Measurements from ENCODE around the gene PPIL4. TPM values are rescaled to one million over a fixed set of nuclear protein-coding genes. Genes with fewer than 3 reads are reported as not detected.

The PPIL4 gene
- total and polyA plus RNA-seq, 2 of the 13 experiments (the other 11 are each of a cell fraction or from before 2014, with no cell fraction given): 5.5 to 46.0 TPM

DNA sequence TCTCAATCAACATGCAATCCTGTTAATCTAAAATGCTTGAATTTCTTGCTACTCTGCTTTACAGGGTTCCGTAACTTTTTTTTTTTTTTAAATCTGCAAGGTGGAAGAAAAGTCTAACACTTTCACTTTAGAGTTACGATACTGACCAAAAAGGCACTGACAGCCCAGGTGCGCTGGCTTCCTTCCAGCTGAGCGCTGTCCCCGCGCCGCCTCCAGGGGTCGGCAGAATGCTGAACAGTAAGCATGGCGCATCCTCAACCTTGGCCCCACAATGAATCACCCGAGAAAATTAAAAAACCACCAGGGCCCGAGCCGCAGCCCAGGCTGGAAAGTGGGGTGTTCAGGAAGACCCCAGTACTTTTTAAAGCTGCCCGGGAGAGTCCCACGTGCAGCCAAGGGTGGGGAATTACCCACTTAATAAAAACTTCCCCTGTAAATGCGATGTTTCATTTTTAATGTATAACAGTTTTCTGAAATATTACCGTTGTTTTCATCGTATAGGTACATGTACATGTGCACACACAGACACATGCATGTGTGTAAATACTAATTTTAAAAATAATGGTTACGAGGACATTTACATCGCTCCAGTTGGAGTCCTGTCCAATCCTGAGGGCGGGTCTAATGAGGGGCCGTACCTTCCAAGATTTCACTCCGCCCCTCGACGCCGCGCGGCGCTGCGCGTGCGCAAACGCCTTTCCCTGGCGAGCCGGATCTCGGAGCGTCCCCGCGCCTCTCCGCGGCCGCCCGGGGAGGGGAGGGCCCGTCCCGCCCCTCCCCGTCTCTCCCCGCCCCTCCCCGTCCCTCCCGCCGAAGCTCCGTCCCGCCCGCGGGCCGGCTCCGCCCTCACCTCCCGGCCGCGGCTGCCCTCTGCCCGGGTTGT lies 19.9 kb upstream of the PPIL4 start, which contains the start of gene GINM1 (continued):
- TF ChIP-seq, protein P1, sequence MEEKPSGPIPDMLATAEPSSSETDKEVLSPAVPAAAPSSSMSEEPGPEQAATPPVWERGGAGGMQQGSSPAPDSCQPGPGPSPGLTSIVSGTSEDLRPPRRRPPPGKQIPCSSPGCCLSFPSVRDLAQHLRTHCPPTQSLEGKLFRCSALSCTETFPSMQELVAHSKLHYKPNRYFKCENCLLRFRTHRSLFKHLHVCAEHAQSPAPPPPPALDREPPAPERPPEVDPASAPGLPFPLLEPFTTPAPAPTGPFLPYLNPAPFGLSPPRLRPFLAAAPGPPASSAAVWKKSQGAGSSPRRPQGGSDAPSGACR (CRISPR knock-in tag; IDR thresholded peaks at IDR 0.05): no peak; the same call in 1 of the 2 replicates
- TF ChIP-seq ZNF451 (CRISPR knock-in tag; IDR thresholded peaks at IDR 0.05) (no peak), ZBTB1 (CRISPR knock-in tag; IDR thresholded peaks at IDR 0.05; ENCODE audit: borderline replicate concordance) (no peak), ATF1 (CRISPR knock-in tag; IDR thresholded peaks at IDR 0.05) (no peak), ZMYM3 (CRISPR knock-in tag; IDR thresholded peaks at IDR 0.05) (peak; percentile 57; the same call in 1 of the 2 replicates), SALL2 (CRISPR knock-in tag; IDR thresholded peaks at IDR 0.05) (0 out of 2 replicates have a peak, but pooled peaks have one; percentile 38), SRSF1 (optimal IDR thresholded peaks at IDR 0.05; ENCODE audit: low read depth, low read length) (no peak), ZBTB20 (CRISPR knock-in tag; IDR thresholded peaks at IDR 0.05; ENCODE audit: borderline replicate concordance, low read depth) (peak; percentile 70; the same call in 1 of the 2 replicates), RNF2 (conservative IDR thresholded peaks at IDR 0.05; ENCODE audit: low read depth) (no peak), YY1 (IDR thresholded peaks at IDR 0.05; ENCODE audit: insufficient read depth, insufficient replicate concordance, low read depth, low read length) (peak; percentile 87), NKX3-1 (CRISPR knock-in tag; IDR thresholded peaks at IDR 0.05) (0 out of 2 replicates have a peak, but pooled peaks have one; percentile 31), ISL2 (CRISPR knock-in tag; IDR thresholded peaks at IDR 0.05) (peak; percentile 34; the same call in 1 of the 2 replicates), ZNF136 (CRISPR knock-in tag; IDR thresholded peaks at IDR 0.05; ENCODE audit: low read depth) (no peak), ZNF101 (CRISPR knock-in tag; IDR thresholded peaks at IDR 0.05; ENCODE audit: borderline replicate concordance, low read depth) (no peak), ZNF350 (CRISPR knock-in tag; IDR thresholded peaks at IDR 0.05; ENCODE audit: borderline replicate concordance, low read depth) (peak; percentile 63; the same call in 1 of the 2 replicates), ZFP36L1 (CRISPR knock-in tag; IDR thresholded peaks at IDR 0.05) (peak; percentile 66; the same call in 1 of the 2 replicates)
- TF ChIP-seq, protein P2, sequence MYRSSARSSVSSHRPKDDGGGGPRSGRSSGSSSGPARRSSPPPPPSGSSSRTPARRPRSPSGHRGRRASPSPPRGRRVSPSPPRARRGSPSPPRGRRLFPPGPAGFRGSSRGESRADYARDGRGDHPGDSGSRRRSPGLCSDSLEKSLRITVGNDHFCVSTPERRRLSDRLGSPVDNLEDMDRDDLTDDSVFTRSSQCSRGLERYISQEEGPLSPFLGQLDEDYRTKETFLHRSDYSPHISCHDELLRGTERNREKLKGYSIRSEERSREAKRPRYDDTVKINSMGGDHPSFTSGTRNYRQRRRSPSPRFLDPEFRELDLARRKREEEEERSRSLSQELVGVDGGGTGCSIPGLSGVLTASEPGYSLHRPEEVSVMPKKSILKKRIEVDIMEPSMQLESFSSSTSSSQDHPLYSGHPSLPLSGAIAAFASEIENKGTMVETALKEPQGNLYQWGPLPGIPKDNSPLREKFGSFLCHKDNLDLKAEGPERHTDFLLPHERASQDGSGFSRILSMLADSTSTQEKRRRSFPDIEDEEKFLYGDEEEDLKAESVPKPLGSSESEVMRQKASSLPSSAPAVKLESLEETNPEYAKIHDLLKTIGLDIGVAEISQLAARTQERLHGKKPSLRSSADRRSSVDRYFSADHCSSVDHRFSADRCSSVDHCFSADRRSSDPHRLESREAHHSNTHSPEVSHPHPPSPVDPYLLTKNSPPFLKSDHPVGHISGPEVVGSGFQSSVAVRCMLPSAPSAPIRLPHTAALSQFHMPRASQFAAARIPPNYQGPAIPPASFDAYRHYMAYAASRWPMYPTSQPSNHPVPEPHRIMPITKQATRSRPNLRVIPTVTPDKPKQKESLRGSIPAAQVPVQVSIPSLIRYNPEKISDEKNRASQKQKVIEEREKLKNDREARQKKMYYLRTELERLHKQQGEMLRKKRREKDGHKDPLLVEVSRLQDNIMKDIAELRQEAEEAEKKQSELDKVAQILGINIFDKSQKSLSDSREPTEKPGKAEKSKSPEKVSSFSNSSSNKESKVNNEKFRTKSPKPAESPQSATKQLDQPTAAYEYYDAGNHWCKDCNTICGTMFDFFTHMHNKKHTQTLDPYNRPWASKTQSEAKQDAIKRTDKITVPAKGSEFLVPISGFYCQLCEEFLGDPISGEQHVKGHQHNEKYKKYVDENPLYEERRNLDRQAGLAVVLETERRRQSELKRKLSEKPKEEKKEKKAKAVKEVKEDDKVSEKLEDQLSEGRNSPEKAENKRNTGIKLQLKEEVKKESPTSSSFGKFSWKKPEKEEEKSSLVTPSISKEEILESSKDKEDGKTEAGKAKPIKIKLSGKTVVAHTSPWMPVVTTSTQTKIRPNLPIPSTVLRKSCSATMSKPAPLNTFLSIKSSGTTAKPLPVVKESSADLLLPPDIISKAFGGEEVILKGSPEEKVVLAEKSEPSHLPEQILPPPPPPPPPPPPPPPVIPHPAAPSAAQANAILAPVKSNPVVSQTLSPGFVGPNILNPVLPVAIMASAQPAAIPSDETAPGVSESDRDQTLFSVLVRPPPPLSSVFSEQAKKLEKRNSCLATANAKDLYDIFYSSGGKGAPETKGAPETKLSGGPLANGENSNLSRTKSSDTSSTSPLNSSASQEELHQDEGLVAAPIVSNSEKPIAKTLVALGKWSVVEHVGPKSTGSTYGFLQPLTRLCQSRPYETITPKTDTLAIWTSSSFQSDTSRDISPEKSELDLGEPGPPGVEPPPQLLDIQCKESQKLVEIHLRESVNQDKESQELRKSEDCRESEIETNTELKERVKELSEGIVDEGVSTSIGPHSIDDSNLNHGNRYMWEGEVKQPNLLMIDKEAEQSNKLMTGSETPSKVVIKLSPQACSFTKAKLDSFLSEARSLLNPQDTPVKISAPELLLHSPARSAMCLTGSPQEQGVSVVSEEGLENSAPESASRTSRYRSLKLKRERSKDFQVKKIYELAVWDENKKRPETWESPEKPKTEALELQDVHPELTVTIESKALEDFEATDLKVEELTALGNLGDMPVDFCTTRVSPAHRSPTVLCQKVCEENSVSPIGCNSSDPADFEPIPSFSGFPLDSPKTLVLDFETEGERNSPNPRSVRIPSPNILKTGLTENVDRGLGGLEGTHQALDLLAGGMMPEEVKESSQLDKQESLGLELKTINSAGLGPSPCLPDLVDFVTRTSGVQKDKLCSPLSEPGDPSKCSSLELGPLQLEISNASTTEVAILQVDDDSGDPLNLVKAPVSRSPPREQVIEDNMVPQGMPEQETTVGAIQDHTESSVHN (CRISPR knock-in tag; IDR thresholded peaks at IDR 0.05): no peak
- TF ChIP-seq, protein P3, sequence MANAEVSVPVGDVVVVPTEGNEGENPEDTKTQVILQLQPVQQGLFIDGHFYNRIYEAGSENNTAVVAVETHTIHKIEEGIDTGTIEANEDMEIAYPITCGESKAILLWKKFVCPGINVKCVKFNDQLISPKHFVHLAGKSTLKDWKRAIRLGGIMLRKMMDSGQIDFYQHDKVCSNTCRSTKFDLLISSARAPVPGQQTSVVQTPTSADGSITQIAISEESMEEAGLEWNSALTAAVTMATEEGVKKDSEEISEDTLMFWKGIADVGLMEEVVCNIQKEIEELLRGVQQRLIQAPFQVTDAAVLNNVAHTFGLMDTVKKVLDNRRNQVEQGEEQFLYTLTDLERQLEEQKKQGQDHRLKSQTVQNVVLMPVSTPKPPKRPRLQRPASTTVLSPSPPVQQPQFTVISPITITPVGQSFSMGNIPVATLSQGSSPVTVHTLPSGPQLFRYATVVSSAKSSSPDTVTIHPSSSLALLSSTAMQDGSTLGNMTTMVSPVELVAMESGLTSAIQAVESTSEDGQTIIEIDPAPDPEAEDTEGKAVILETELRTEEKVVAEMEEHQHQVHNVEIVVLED (CRISPR knock-in tag; IDR thresholded peaks at IDR 0.05; ENCODE audit: borderline replicate concordance): no peak; the same call in 1 of the 2 replicates
